H1 (cell line): ENCODE measurements around the gene ZNF33B. TPM values are rescaled to one million over a fixed set of nuclear protein-coding genes. Genes with fewer than 3 reads are reported as not detected.

Experiments
- CTCF ChIA-PET: fragments of 300-600 bp; sonication (Branson Sonifier 250); formaldehyde crosslinking; loops from one replicate; lab custom pipeline; 2021; ENCODE audit not compliant: partially characterized antibody; lab: Charles Lee
- POLR2A ChIA-PET: fragments of 300-600 bp; sonication (Branson Sonifier 250); formaldehyde crosslinking; loops from one replicate; lab custom pipeline; 2021; ENCODE audit warnings: inconsistent platforms; ENCODE audit not compliant: partially characterized antibody; lab: Charles Lee
- DNase-seq, 2 experiments: peaks; one replicate each; pipeline versions ENCODE4 v3.0.0 to v3.0.0-alpha.2; 2010 to 2022; ENCODE audit warnings: low spot score in 2 of 2, low read depth in 1 of 2, mixed read lengths in 1 of 2
- FAIRE-seq: peaks from 2 replicates; lab custom pipeline; 2011; peaks lifted over from hg19 to GRCh38; lab: Jason Lieb, UNC
- H2AFZ ChIP-seq: 2 replicates; pipeline ENCODE4 v1.8.1; 2012; ENCODE audit warnings: low read length, inconsistent platforms
- H2AK5ac ChIP-seq: 2 replicates; pipeline ENCODE4 v1.6.1; 2013; ENCODE audit warnings: low read depth, low read length
- H2BK120ac ChIP-seq: replicated peaks from 2 replicates; pipeline ENCODE3; 2013; ENCODE audit warnings: low read depth, low read length, inconsistent platforms
- H2BK12ac ChIP-seq: 2 replicates; pipeline ENCODE4 v1.6.1; 2013; ENCODE audit warnings: low read depth, low read length
- H2BK15ac ChIP-seq: 2 replicates; pipeline ENCODE4 v1.6.1; 2013; ENCODE audit warnings: low read length
- H2BK20ac ChIP-seq: 2 replicates; pipeline ENCODE4 v1.6.1; 2013; ENCODE audit warnings: low read length
- H2BK5ac ChIP-seq: 2 replicates; pipeline ENCODE4 v1.6.1; 2013; ENCODE audit warnings: low read depth, low read length
- H3K14ac ChIP-seq: 2 replicates; pipeline ENCODE4 v1.6.1; 2013; ENCODE audit warnings: inconsistent platforms; ENCODE audit not compliant: insufficient read length
- H3K18ac ChIP-seq: 2 replicates; pipeline ENCODE4 v1.6.1; 2013; ENCODE audit warnings: low read length; ENCODE audit errors: extremely low read depth
- H3K23ac ChIP-seq: 2 replicates; pipeline ENCODE4 v1.6.1; 2013; ENCODE audit warnings: inconsistent platforms; ENCODE audit not compliant: insufficient read length
- H3K23me2 ChIP-seq: 2 replicates; pipeline ENCODE4 v1.6.1; 2013; ENCODE audit warnings: low read depth, low read length
- H3K27ac ChIP-seq: 2 replicates; pipeline ENCODE4 v1.6.1; 2011; ENCODE audit warnings: low read depth, low read length, inconsistent platforms
- H3K27me3 ChIP-seq, 4 experiments: replicated peaks in 1 of 4; 1 replicate in 1 of 4; 2 replicates in 3 of 4; pipeline versions ENCODE4 v1.6.1 to v1.8.1; 2011 to 2013; ENCODE audit warnings: low read length in 3 of 4, mild to moderate bottlenecking in 3 of 4, inconsistent platforms in 2 of 4, mixed read lengths in 2 of 4, moderate library complexity in 1 of 4; ENCODE audit not compliant: control insufficient read depth in 3 of 4, insufficient read depth in 3 of 4; ENCODE audit errors: extremely low read depth in 1 of 4
- H3K36me3 ChIP-seq, 4 experiments: 2 replicates each; pipeline versions ENCODE4 v1.6.1 to v1.8.1; 2011 to 2013; ENCODE audit warnings: mild to moderate bottlenecking in 4 of 4, low read length in 3 of 4, moderate library complexity in 2 of 4, control low read depth in 1 of 4, inconsistent platforms in 1 of 4; ENCODE audit not compliant: insufficient read depth in 4 of 4, control insufficient read depth in 2 of 4
- H3K4ac ChIP-seq: replicated peaks from 2 replicates; pipeline ENCODE3; 2013; ENCODE audit warnings: low read length, low read depth, mixed read lengths, inconsistent platforms; ENCODE audit not compliant: insufficient read length
- H3K4me1 ChIP-seq, 4 experiments: replicated peaks in 1 of 4; 1 replicate in 1 of 4; 2 replicates in 3 of 4; pipeline versions ENCODE4 v1.6.1 to v1.8.1; 2011 to 2013; ENCODE audit warnings: low read length in 3 of 4, inconsistent platforms in 2 of 4, mixed read lengths in 1 of 4; ENCODE audit not compliant: insufficient read depth in 4 of 4, control insufficient read depth in 3 of 4
- H3K4me2 ChIP-seq, 2 experiments: 2 replicates each; pipeline versions ENCODE4 v1.6.1 to v1.8.1; 2011 to 2013; ENCODE audit warnings: low read depth in 2 of 2, low read length in 2 of 2, control low read depth in 1 of 2, inconsistent platforms in 1 of 2, mild to moderate bottlenecking in 1 of 2; ENCODE audit not compliant: insufficient read depth in 1 of 2
- H3K4me3 ChIP-seq, 4 experiments: fragments of 200-600, 300-600 bp in 1 of 4; sonication (generic), shearing (Covaris generic), sonication (Bioruptor Twin) in 1 of 4; 2 replicates each; pipeline versions ENCODE4 v1.5.1 to v1.8.1; 2011 to 2016; ENCODE audit warnings: low read length in 4 of 4, low read depth in 3 of 4, control low read depth in 2 of 4, inconsistent platforms in 2 of 4, mild to moderate bottlenecking in 2 of 4, mixed read lengths in 1 of 4, moderate library complexity in 1 of 4; ENCODE audit not compliant: insufficient read depth in 2 of 4; ENCODE audit errors: extremely low read depth in 1 of 4
- H3K56ac ChIP-seq: replicated peaks from 2 replicates; pipeline ENCODE3; 2013; ENCODE audit warnings: low read depth, mild to moderate bottlenecking, mixed read lengths, low read length, inconsistent platforms; ENCODE audit not compliant: insufficient read length
- H3K79me1 ChIP-seq: 2 replicates; pipeline ENCODE4 v1.6.1; 2013; ENCODE audit warnings: low read depth, low read length, control low read depth
- H3K79me2 ChIP-seq, 2 experiments: 2 replicates each; pipeline versions ENCODE4 v1.6.1 to v1.8.1; 2012 to 2013; ENCODE audit warnings: low read length in 2 of 2, mild to moderate bottlenecking in 2 of 2, inconsistent platforms in 1 of 2; ENCODE audit not compliant: insufficient read depth in 2 of 2, control insufficient read depth in 1 of 2
- H3K9ac ChIP-seq, 4 experiments: replicated peaks in 1 of 4; 1 replicate in 1 of 4; 2 replicates in 3 of 4; pipeline versions ENCODE4 v1.6.1 to v1.8.1; 2011 to 2013; ENCODE audit warnings: low read depth in 3 of 4, low read length in 3 of 4, control low read depth in 2 of 4, mild to moderate bottlenecking in 2 of 4, moderate library complexity in 2 of 4, inconsistent platforms in 1 of 4; ENCODE audit errors: extremely low read depth in 1 of 4
- H3K9me3 ChIP-seq, 2 experiments: 2 replicates each; pipeline versions ENCODE4 v1.6.1 to v1.8.1; 2012 to 2013; ENCODE audit warnings: mild to moderate bottlenecking in 2 of 2, moderate library complexity in 2 of 2, control low read depth in 1 of 2, inconsistent platforms in 1 of 2, low read depth in 1 of 2, low read length in 1 of 2, mixed read lengths in 1 of 2; ENCODE audit not compliant: insufficient read depth in 2 of 2
- H4K20me1 ChIP-seq, 2 experiments: replicated peaks in 1 of 2; 2 replicates each; pipeline versions ENCODE3 to v1.8.1; 2011 to 2013; ENCODE audit warnings: inconsistent platforms in 2 of 2, low read length in 2 of 2, mild to moderate bottlenecking in 1 of 2; ENCODE audit not compliant: insufficient read depth in 2 of 2, control insufficient read depth in 1 of 2
- H4K5ac ChIP-seq: 2 replicates; pipeline ENCODE4 v1.6.1; 2013; ENCODE audit warnings: low read length, low read depth, mixed read lengths, inconsistent platforms; ENCODE audit not compliant: insufficient read length
- H4K8ac ChIP-seq: 2 replicates; pipeline ENCODE4 v1.8.0; 2013; ENCODE audit warnings: mild to moderate bottlenecking, moderate library complexity, low read length, inconsistent platforms; ENCODE audit not compliant: insufficient read depth; ENCODE audit errors: extremely low read depth
- H4K91ac ChIP-seq: replicated peaks from 2 replicates; pipeline ENCODE3; 2013; ENCODE audit warnings: low read length, mixed read lengths, inconsistent platforms; ENCODE audit not compliant: insufficient read length
- GTF2F1 ChIP-seq: IDR thresholded peaks from 2 replicates; pipeline ENCODE4 v1.6.1; 2012; ENCODE audit warnings: low read depth, low read length, improper control_type of control experiment, borderline replicate concordance
- JUND ChIP-seq: IDR thresholded peaks from 2 replicates; pipeline ENCODE4 v1.6.1; 2011; ENCODE audit warnings: mild to moderate bottlenecking, improper control_type of control experiment, low read length
- RAD21 ChIP-seq, 2 experiments: IDR thresholded peaks in 1 of 2; conservative IDR thresholded peaks in 1 of 2; 2 replicates each; pipeline ENCODE4 v1.6.1; 2011; ENCODE audit warnings: low read depth in 2 of 2, low read length in 2 of 2, improper control_type of control experiment in 1 of 2, inconsistent platforms in 1 of 2, mild to moderate bottlenecking in 1 of 2, moderate library complexity in 1 of 2
- WGBS, 2 experiments: shearing (Covaris generic) in 1 of 2; methylation state at CpG; one replicate each; pipeline versions ENCODE4 v1.1.6 to v1.1.7; 2013 to 2015; ENCODE audit warnings: low lambda C conversion rate in 2 of 2, mixed read lengths in 2 of 2, inconsistent platforms in 1 of 2, low coverage in 1 of 2, missing lambda C conversion rate in 1 of 2; ENCODE audit not compliant: insufficient replicate concordance in 2 of 2, insufficient coverage in 1 of 2, insufficient read length in 1 of 2; ENCODE audit errors: extremely low coverage in 1 of 2, missing lambda C conversion rate in 1 of 2; 5-methylcytosine and 5-hydroxymethylcytosine counted together
- polyA plus RNA-seq, 7 experiments: library from polyadenylated mRNA; depleted of rRNA in 3 of 7; stranded (reverse) in 5 of 7; unstranded in 2 of 7; fragments of >200 nt in 5 of 7; fragments of 200-250 nt in 2 of 7; gene quantifications; 1 replicate in 5 of 7; 2 replicates in 1 of 7; 4 replicates in 1 of 7; pipeline versions ENCODE4 v1.2.1 to v1.2.3, GENCODE V29; 2011 to 2013; ENCODE audit warnings: missing spikeins in 2 of 7, mixed read lengths in 2 of 7
- total RNA-seq: library from RNA; stranded (reverse); fragmentation: NEBNext Ultra II Directional; extraction: Animal tissue kit (Norgen Biotek cat#: 25700); gene quantifications from 2 replicates; pipeline ENCODE4 v1.2.1, GENCODE V29; 2021

Gene ZNF33B
- total and polyA plus RNA-seq, 2 of the 8 experiments (the other 6 are each of a cell fraction or from before 2014, with no cell fraction given): 10.7 to 33.4 TPM

DNA sequence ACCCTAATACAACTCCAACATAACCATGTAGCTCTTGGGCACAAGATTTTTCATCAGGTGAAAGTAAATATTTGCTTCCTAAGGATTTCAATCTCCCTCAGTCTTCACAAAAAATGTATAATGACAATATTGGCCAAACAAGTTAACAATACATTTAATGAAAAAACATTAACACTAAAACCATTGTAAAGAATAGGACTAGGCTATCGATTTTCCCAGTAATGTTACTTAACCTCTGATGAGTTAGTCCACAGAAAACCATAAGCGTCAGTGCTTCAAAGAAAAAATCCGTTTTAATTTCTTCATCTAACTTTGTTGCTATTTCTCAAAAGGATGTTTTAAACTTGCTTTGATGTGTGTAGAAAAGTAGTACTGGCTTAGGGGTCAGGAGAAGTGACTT, 1.2 kb downstream of the ZNF33B start:
- H3K56ac ChIP-seq: no peak overlapping the region
- no peak overlapping the region for H4K91ac ChIP-seq
- peaks cover 0 to 9% (median 0%) of the 10 kb centered on the region in 4 experiments; a peak in 2 of 8 replicates for H3K36me3 ChIP-seq
- no peak overlapping the region for H3K14ac ChIP-seq
- no peaks in the 10 kb centered on the region for H3K27me3 ChIP-seq
- no peak overlapping the region for H2BK5ac ChIP-seq
- H2BK12ac ChIP-seq: no peak overlapping the region; the same call in 1 of the 2 replicates
- no peak for DNase-seq
- no peak overlapping the region for H2AFZ ChIP-seq
- no peak overlapping the region for H3K23ac ChIP-seq
- H2BK15ac ChIP-seq: no peak overlapping the region
- H3K4me1 ChIP-seq: peaks cover 0 to 4% (median 0%) of the 10 kb centered on the region in 4 experiments; a peak in 2 of 7 replicates
- H3K4me2 ChIP-seq: peak overlapping the region; percentile 70 to 83
- H2BK120ac ChIP-seq: no peak overlapping the region
- peaks cover 0 to 23% of the 10 kb centered on the region in 2 experiments; a peak in 2 of 4 replicates for H3K79me2 ChIP-seq
- no peak overlapping the region for H4K5ac ChIP-seq
- no peaks in the 10 kb centered on the region for H3K9me3 ChIP-seq
- ChIA-PET POLR2A (interaction anchor here (1.0 to 1.7 kb wide), 3 partner anchors 12 to 116 kb away, joined by 3 read pairs; no protein-coding TSS in a partner anchor), CTCF (no interaction called here)
- no peak overlapping the region for H3K27ac ChIP-seq
- H3K4ac ChIP-seq: no peak overlapping the region
- peak overlapping the region in 2 of 4 experiments; percentile 87 to 94; a peak in 3 of 7 replicates for H3K9ac ChIP-seq
- no peak overlapping the region for H2BK20ac ChIP-seq
- H4K20me1 ChIP-seq: no peaks in the 10 kb centered on the region
- no peak for FAIRE-seq
- no peak overlapping the region for H2AK5ac ChIP-seq
- H3K4me3 ChIP-seq: peak overlapping the region; percentile 75 to 90 (median 80); a peak in 5 of 8 replicates
- H3K23me2 ChIP-seq: peaks cover 7% of the 10 kb centered on the region; the same call in 1 of the 2 replicates
- H4K8ac ChIP-seq: no peak overlapping the region
- WGBS, 2 experiments: 67% methylated on average over 3 of the region's 3 CpGs; no CpG with 5 or more reads in 1 of the 2 experiments
- no peaks in the 10 kb centered on the region for H3K79me1 ChIP-seq
- no peak overlapping the region for H3K18ac ChIP-seq
- TF ChIP-seq JUND (no peak), GTF2F1 (no peak), RAD21 (IDR thresholded peaks at IDR 0.05 in 1 of 2, conservative IDR thresholded peaks at IDR 0.05 in 1 of 2; ENCODE audit: low read depth in 2 of 2, low read length in 2 of 2) (no peak)
